Right atrium auricular region (tissue), 2 donors: ENCODE measurements around the gene ITIH4. TPM values are rescaled to one million over a fixed set of nuclear protein-coding genes. Genes with fewer than 3 reads are reported as not detected.

ENCODE experiments used
- DNase-seq: peaks from one replicate; pipeline ENCODE4 v3.0.0-alpha.2; 2019; ENCODE audit warnings: low spot score
- H3K27ac ChIP-seq, 2 donors: fragments of 200-600 bp; sonication (generic); 1 replicate in 1 of 2; 2 replicates in 1 of 2; pipeline ENCODE4 v1.5.1; 2016 to 2019
- H3K27me3 ChIP-seq, 2 donors: fragments of 200-600 bp; sonication (generic); one replicate each; pipeline versions ENCODE4 v1.5.1 to v1.6.0; 2017 to 2019
- H3K36me3 ChIP-seq: fragments of 200-600 bp; sonication (generic); one replicate; pipeline ENCODE4 v1.5.1; 2016
- H3K4me1 ChIP-seq, 2 donors: fragments of 200-600 bp; sonication (generic); one replicate each; pipeline versions ENCODE4 v1.5.1 to v1.6.0; 2017 to 2019
- H3K4me3 ChIP-seq, 2 donors: fragments of 200-600 bp; sonication (generic); 1 replicate in 1 of 2; 2 replicates in 1 of 2; pipeline ENCODE4 v1.5.1; 2017 to 2019; ENCODE audit warnings: mild to moderate bottlenecking in 1 of 2, moderate library complexity in 1 of 2
- H3K9me3 ChIP-seq, 2 donors: fragments of 200-600 bp; sonication (generic); one replicate each; pipeline ENCODE4 v1.5.1; 2019
- microRNA-seq, 2 donors: library from miRNA; unstranded; fragments of <30 nt; microRNA quantifications; one replicate each; pipeline ENCODE4, GENCODE V29; 2016 to 2017; ENCODE audit warnings: borderline number of aligned reads in 2 of 2, borderline replicate concordance in 1 of 2
- total RNA-seq, 2 donors: library from RNA; depleted of rRNA; stranded (reverse); fragments of >200 nt; gene quantifications; one replicate each; pipeline ENCODE4 v1.1.0, GENCODE V29; 2016
- TF ChIP-seq, protein P1 (sequence below), 2 donors: fragments of 200-600 bp; sonication (generic); IDR thresholded peaks; one replicate each; pipeline ENCODE4 v1.5.1; 2019; ENCODE audit warnings: antibody characterized with exemption in 2 of 2

Gene ITIH4
- total RNA-seq, 2 donors from 2014 or later = 1.2 TPM; not detected in 1

- Histone ChIP-seq H3K27ac (peak overlapping the region in 1 of 2 donors; percentile 49), H3K4me1 (peaks cover 0 to 8% of the 10 kb centered on the region in 2 donors), H3K36me3 (peaks cover 61% of the 10 kb centered on the region), H3K27me3 (no peaks in the 10 kb centered on the region), H3K4me3 (no peak overlapping the region), H3K9me3 (no peaks in the 10 kb centered on the region)
- DNase-seq = no peak
- TF ChIP-seq, protein P1, sequence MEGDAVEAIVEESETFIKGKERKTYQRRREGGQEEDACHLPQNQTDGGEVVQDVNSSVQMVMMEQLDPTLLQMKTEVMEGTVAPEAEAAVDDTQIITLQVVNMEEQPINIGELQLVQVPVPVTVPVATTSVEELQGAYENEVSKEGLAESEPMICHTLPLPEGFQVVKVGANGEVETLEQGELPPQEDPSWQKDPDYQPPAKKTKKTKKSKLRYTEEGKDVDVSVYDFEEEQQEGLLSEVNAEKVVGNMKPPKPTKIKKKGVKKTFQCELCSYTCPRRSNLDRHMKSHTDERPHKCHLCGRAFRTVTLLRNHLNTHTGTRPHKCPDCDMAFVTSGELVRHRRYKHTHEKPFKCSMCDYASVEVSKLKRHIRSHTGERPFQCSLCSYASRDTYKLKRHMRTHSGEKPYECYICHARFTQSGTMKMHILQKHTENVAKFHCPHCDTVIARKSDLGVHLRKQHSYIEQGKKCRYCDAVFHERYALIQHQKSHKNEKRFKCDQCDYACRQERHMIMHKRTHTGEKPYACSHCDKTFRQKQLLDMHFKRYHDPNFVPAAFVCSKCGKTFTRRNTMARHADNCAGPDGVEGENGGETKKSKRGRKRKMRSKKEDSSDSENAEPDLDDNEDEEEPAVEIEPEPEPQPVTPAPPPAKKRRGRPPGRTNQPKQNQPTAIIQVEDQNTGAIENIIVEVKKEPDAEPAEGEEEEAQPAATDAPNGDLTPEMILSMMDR (IDR thresholded peaks at IDR 0.05) = no peak
Measured at GRCh38 chr3:52763466-52763865, 67.0 kb downstream of the ITIH4 start.

Small RNAs within 50 kb of the gene (microRNA-seq; reads per million reads assigned to microRNA genes)
- gene MIR8064 = 0 reads per million in 2 donors

Other genes starting within 250 kb of the ITIH4 start
- gene PBRM1, start 144.8 kb downstream of the ITIH4 start, total RNA-seq = 10 to 100 TPM; 39.8 to 40.6 TPM
- 10 to 100 TPM; 29.7 to 49.3 TPM for gene GNL3, start 144.6 kb downstream of the ITIH4 start, total RNA-seq
- gene GLT8D1, start 124.9 kb downstream of the ITIH4 start, total RNA-seq = 10 to 100 TPM; 37.7 to 46.7 TPM
- gene SPCS1, start 124.6 kb downstream of the ITIH4 start, total RNA-seq = 100 to 1,000 TPM; 138 to 328 TPM
- gene NEK4, start 59.7 kb downstream of the ITIH4 start, total RNA-seq = 10 to 100 TPM; 12.8 to 14.6 TPM
- gene ITIH1, start 53.1 kb downstream of the ITIH4 start, total RNA-seq = not detected
- gene ITIH3, start 35.9 kb downstream of the ITIH4 start, total RNA-seq = 1 to 10 TPM in 1 of 2 donors, under 1 TPM in 1; 0.19 to 2.1 TPM
- 10 to 100 TPM; 43.8 to 45.0 TPM for gene MUSTN1, start 4.3 kb upstream of the ITIH4 start, total RNA-seq
- gene STIMATE, start 66.9 kb upstream of the ITIH4 start, total RNA-seq = 10 to 100 TPM in 1 of 2 donors, 1 to 10 TPM in 1; 7.6 to 10.3 TPM
- 10 to 100 TPM; 16.7 to 17.4 TPM for gene SFMBT1, start 215.4 kb upstream of the ITIH4 start, total RNA-seq